IPS DF 19.7 (cell line): Measurements from ENCODE around the gene KRT24.
"Not testable (repeated sequence)": the region's sequence is repeated elsewhere in the genome, so short reads cannot be mapped to it uniquely, and the experiment has no call there.

Experiments
- DNase-seq: peaks from one replicate; pipeline ENCODE4 v3.0.0-alpha.2; 2013; ENCODE audit warnings: low read depth, low spot score

Gene KRT24

DNA sequence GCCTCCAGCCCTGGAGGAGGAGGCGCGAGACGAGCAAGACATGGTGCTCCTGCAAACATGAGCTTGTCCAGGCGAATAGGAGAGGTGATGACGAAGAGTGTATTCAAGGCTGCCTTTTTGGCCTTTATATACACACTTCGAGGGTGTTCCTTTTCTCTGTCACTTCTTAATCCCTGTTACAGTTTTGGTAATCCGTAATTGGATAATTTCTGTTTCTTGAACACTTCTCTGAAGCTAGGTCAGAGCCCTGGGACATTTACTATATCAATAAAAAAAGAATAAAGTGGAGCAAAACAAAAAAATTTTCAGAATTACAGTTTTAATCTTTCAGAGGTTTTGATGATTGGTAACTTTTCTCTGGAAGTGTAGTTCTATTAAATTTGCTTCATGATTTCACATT lies at the start of gene KRT24:
Gene KRT24 (minus strand): TSS at position 101 of the 400 bp plus-strand sequence. CDS start 59 bp downstream, at position 42.
- DNase-seq = no peak

- DNase-seq = no peak
Measured at GRCh38 chr17:40751065-40751464, 47.5 kb upstream of the KRT24 start.

DNA sequence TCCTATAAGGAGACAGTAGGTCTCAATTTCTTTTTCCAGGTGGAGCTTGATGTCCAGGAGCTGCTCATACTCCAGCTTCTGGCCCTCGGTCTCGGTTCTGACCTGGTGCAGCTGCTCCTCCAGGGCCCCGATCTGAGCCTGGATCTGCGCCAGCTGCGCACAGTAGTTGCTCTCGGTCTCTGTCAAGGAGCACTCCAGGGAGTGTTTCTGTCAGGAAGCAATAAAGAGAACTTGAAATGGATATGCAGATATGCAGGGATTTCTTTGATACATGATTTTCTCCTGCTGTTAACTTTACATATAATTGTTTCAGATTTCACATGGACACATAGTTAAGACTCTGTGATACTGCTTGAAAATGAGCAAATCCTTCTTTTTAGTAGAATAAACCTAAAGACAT lies 46.8 kb upstream of the KRT24 start:
- DNase-seq = no peak

GRCh38 chr17:40748666-40749065 lies 45.1 kb upstream of the KRT24 start:
- not testable (repeated sequence) for DNase-seq

GRCh38 chr17:40738553-40738952 lies 35.0 kb upstream of the KRT24 start:
- DNase-seq = no peak

DNA sequence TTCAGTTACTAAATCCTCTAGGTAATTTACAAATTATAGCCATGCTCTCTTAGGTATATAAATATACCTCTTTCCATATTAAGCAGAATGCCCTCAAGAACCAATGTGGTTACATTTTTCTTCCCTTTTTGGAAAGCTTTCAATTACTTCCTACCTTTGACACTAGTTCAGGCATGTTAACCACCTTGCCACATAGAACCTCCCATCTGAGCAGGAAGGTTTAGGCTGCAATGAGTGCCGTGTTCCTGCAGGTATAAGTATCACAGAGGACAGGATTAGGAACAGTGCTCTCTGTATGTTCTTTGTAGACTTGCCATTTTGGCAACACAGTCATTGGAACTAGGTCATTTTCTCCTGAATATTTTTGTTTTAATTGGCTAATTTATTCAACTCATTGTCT lies 31.5 kb upstream of the KRT24 start:
- no peak for DNase-seq

GRCh38 chr17:40734018-40734417 lies 30.5 kb upstream of the KRT24 start:
- DNase-seq = no peak

GRCh38 chr17:40730970-40731369 lies 27.4 kb upstream of the KRT24 start:
- no peak for DNase-seq

GRCh38 chr17:40727447-40728231 lies 24.1 kb upstream of the KRT24 start:
- no peak for DNase-seq

DNA sequence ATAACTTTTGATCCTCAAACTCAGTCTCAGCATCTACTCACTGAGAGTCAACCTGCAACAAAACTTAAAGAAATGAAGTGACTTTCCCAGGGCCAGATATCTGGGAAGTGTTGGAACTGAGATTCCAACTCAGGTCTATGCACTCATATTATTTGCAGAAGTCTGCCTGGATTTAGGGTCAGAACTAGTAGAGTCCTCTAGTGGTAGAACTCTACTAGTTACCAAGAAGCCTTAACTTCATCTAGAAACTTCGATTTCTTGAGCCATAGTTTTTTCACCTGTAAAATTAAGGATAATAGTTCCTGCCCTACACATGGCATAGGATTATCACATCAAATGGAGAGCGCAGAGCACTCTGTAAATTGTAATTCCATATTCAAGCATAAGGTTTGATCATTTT lies 23.4 kb upstream of the KRT24 start:
- DNase-seq = no peak

DNA sequence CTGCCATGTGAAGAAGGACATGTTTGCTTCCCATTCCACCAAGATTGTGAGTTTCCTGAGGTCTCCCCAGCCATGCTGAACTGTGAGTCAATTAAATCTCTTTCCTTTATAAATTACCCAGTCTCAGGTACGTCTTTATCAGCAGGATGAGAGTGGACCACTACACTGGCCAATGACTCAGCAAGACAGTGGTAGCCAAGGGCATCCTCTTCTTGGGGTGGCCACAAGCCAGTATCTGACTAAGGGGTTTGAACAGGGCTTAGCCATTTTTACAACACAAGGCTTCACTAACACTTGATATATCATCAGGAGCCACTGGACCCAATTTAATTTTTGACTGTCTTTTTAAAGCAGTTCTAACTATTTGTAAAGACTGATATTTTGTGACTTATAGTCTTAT lies 21.1 kb upstream of the KRT24 start:
- DNase-seq = no peak

- DNase-seq = no peak
Measured at GRCh38 chr17:40722241-40722640, 18.7 kb upstream of the KRT24 start.

GRCh38 chr17:40720899-40721298 lies 17.3 kb upstream of the KRT24 start:
- DNase-seq = no peak

- DNase-seq = no peak
Measured at GRCh38 chr17:40718930-40719329, 15.4 kb upstream of the KRT24 start.

DNA sequence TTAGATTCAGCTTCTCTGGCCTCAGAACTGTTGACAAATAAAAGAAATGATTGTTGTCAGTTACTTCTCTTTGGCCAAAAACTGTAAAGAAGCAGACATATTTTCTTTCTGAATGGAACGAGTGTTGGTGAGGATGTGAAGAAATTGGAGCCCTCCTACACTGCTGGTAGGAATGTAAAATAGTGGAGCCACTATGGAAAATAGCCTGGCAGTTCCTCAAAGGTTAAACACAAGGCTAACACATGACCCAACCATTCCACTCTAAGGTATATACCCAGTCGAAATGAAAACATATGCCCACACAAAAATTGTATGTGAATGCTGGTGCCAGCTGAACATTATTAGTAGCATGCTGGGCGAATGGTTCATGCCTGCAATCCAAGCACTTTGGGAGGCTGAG lies 14.2 kb upstream of the KRT24 start:
- no peak for DNase-seq

- no peak for DNase-seq
Measured at GRCh38 chr17:40714473-40714872, 10.9 kb upstream of the KRT24 start.

GRCh38 chr17:40707745-40708144 lies 4.2 kb upstream of the KRT24 start:
- no peak for DNase-seq

DNA sequence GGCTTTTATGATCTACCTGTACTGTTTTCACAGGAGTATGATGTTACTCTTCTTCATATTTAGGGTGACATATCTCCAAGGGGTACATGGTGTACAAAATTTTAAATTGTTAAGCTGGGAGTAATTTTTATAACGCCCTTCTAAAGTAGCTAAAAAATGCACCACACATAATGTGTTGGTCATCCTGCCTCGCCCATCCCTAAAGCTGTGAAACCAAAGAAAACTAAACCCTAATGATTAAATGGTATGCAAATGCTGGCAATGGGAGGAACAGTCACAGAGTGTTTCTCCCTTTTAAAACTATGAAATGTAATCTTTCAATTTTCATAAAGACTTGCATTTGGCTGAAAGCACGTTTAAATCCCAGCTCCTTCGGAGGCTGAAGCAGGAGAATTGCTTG lies 2.0 kb upstream of the KRT24 start:
- no peak for DNase-seq

DNA sequence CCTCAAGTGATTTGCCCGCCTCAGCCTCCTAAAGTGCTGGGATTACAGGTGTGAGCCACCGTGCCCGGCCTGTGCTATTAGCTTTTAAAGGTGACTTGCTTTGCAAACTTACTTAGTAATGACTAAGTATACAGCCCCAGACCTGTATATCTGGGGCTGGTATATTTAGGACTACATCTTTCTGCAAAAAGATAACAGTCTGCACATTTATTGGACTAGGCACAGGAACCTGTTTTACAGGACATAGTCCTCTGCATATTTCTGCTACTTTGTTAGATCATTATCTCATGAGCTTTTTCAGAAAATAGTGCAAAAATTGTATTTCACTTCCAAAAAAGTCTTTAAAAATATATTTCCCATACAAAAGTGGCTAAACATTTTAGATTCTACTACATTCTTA lies 1.3 kb downstream of the KRT24 start:
- no peak for DNase-seq

GRCh38 chr17:40699853-40700252 lies 3.7 kb downstream of the KRT24 start:
- DNase-seq = no peak

DNA sequence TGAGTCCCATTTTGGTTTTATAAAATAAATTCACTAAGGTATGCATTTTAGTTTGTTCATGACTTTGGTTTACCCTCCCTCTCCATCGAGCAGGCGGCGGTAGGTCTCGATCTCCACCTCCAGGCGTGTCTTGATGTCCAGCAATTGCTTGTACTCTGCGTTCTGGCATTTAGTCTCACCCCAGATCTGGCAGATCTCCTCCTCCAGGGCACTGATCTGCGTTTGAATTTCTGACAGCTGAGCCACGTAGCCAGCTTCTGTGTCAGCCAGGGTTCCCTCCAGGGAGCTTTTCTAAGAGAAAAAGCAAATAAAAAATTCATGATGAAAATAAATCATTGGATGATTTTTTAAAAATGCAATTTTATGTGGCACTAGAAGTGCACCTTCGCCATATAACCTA lies 4.2 kb downstream of the KRT24 start:
- no peak for DNase-seq

DNA sequence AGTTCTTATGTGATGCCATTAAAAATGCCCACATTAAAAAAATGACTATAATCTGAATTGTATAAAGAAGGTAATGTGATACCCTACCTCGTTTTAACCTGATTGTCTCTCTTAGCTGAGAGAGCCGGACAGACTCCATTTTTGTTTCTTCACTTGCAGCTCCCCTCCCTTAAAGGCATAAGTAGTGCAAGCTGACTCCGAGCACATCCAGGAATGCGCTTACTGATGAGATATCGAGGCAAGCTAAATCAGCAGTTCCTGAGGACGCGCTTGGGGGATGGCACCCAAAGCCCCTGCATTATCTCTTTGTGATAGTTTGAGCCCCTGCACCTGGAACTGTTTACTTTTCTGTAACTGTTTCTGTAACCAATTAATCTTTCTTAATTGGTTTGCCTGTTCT lies 6.3 kb downstream of the KRT24 start:
- no peak for DNase-seq

DNA sequence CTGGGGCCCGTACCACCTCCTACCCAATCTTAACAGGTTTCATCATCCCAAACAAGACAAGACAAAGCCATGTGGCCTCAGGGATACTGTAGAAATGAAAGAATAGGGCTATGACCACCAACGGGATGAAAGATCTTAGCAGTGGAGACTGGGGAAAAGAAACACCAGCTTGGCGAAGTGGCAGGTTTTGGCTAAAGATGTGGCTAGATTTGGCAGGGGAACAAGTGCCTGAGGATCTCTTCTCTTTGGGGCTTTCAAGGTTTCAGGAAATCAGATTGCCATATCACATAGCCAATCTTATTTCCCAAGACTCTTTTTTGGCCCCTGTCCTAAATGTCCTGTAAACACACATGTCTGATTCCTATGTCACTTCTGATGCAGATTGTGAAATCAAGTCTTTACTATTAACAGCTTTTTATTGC lies 6.9 kb downstream of the KRT24 start:
- no peak for DNase-seq
